Gastroesophageal sphincter (tissue), 3 donors: ENCODE results near the gene KDM4E.

ENCODE experiments used
- EP300 ChIP-seq: sonication (generic); formaldehyde crosslinking; IDR thresholded peaks from one replicate; pipeline ENCODE4 v1.6.1; 2017; ENCODE audit warnings: antibody characterized with exemption, mild to moderate bottlenecking
- POLR2AphosphoS5 ChIP-seq: sonication (generic); formaldehyde crosslinking; IDR thresholded peaks from one replicate; pipeline ENCODE4 v1.6.1; 2017; ENCODE audit warnings: antibody characterized with exemption
- TF ChIP-seq, protein P1 (sequence below), 4 experiments: fragments of 200-600 bp in 2 of 4; fragments of 450-650 bp in 2 of 4; sonication (generic) in 1 of 4; IDR thresholded peaks; one replicate each; pipeline ENCODE4 v1.5.1; 2017 to 2019; ENCODE audit warnings: antibody characterized with exemption in 4 of 4, mild to moderate bottlenecking in 2 of 4, moderate library complexity in 2 of 4

GRCh38 chr11:95035316-95035715, 10.3 kb downstream of the KDM4E start:
- TF ChIP-seq POLR2AphosphoS5 (no peak), EP300 (no peak)
- TF ChIP-seq, protein P1, sequence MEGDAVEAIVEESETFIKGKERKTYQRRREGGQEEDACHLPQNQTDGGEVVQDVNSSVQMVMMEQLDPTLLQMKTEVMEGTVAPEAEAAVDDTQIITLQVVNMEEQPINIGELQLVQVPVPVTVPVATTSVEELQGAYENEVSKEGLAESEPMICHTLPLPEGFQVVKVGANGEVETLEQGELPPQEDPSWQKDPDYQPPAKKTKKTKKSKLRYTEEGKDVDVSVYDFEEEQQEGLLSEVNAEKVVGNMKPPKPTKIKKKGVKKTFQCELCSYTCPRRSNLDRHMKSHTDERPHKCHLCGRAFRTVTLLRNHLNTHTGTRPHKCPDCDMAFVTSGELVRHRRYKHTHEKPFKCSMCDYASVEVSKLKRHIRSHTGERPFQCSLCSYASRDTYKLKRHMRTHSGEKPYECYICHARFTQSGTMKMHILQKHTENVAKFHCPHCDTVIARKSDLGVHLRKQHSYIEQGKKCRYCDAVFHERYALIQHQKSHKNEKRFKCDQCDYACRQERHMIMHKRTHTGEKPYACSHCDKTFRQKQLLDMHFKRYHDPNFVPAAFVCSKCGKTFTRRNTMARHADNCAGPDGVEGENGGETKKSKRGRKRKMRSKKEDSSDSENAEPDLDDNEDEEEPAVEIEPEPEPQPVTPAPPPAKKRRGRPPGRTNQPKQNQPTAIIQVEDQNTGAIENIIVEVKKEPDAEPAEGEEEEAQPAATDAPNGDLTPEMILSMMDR (IDR thresholded peaks at IDR 0.05) = no peak
